ENCODE results near the gene SLC6A11. TPM values are rescaled to one million over a fixed set of nuclear protein-coding genes. Genes with fewer than 3 reads are reported as not detected.

SLC6A11 gene
- total RNA-seq, 4 donors from 2014 or later = 1.8 to 7.8 (median 5.3) TPM

DNA sequence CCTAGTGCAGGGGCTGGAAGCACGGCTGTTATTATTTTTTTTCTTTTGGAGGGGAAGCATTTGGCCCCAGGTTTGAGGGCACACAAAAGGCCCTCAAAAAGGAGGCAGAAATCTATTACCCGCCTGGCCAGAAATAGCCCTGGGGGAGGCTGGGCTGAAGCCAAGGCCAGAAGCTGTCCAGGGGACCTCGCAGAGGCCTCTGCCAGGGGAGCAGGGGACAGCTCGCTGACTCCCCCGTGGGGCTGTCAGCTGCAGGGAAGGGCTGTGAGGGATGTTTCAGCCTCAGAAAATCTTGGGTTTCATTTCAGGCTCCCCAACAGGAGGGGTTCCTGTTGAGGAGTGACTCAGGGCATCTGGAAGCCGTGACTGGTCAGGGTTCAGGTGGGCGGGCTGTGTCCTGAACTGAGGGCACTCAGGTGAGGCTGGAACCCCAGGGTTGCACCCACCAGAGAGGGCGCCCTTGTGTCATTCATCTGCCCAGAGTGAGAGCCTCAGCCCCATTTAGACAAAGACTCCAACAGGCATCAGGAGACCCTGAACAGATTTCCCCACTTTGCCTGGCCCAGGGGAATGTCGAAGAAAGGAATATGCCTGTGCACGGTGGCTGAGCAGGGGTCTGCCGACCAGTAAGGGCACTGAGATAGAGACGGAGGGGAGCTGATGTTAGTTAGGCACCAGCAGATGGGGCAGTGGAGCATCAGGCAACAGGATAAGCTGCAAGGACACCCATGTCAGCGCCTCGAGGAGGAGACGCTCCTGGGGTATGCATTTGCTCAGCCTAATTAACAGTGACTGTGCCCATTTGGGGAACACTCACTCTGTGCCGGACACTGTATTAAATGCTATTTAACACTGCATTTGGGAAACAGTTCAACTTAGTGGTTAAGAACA lies 43.5 kb upstream of the SLC6A11 start:
- intact Hi-C loops (cut with DNase I; ENCODE audit: low total_unique reads) = no loop called here
- H3K4me3 ChIP-seq (ENCODE audit: low read depth, poor library complexity, severe bottlenecking) = no peak overlapping the region
- 42 to 47% methylated on average over 16 of the region's 16 CpGs for WGBS, 2 donors
- no peak for TF ChIP-seq POLR2A (IDR thresholded peaks at IDR 0.05)
- TF ChIP-seq, protein P1, sequence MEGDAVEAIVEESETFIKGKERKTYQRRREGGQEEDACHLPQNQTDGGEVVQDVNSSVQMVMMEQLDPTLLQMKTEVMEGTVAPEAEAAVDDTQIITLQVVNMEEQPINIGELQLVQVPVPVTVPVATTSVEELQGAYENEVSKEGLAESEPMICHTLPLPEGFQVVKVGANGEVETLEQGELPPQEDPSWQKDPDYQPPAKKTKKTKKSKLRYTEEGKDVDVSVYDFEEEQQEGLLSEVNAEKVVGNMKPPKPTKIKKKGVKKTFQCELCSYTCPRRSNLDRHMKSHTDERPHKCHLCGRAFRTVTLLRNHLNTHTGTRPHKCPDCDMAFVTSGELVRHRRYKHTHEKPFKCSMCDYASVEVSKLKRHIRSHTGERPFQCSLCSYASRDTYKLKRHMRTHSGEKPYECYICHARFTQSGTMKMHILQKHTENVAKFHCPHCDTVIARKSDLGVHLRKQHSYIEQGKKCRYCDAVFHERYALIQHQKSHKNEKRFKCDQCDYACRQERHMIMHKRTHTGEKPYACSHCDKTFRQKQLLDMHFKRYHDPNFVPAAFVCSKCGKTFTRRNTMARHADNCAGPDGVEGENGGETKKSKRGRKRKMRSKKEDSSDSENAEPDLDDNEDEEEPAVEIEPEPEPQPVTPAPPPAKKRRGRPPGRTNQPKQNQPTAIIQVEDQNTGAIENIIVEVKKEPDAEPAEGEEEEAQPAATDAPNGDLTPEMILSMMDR (IDR thresholded peaks at IDR 0.05) = no peak
- peak in 1 of 2 donors; percentile 79 for DNase-seq (ENCODE audit: low spot score in 2 of 2)

DNA sequence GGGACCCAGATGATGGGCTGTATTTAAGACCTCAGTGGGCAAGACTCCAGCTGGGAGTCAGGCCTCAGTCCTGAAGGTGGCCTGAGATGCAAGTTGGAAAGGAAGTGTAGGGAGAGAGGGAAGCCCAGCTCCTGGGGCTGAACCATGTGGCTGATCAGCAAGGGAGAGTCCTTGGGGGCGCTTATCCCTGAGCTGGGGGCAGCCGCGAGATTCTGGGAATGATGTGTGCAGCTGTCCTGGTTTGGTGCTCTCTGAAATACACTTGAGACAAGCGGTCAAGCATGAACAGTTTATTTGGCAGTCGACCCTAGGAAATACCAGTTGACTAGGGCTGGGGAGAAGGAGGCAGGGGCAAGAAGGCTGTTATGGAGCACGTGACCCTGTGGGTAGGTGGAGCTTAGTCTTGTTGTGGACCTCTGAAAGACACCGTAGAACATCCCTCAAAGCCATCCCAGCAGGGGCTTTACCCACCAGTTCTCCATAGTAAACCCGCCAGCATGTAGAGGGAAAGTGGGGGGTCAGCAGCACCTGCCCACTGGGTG lies 41.8 kb upstream of the SLC6A11 start:
- 78 to 79% methylated on average over 8 of the region's 8 CpGs for WGBS, 2 donors
- peak; percentile 4 to 68 for DNase-seq (ENCODE audit: low spot score in 2 of 2)
- H3K4me3 ChIP-seq (ENCODE audit: low read depth, poor library complexity, severe bottlenecking) = no peak overlapping the region
- TF ChIP-seq, protein P1 (IDR thresholded peaks at IDR 0.05) = no peak
- TF ChIP-seq POLR2A (IDR thresholded peaks at IDR 0.05) = no peak
- intact Hi-C loops (cut with DNase I; ENCODE audit: low total_unique reads) = no loop called here

DNA sequence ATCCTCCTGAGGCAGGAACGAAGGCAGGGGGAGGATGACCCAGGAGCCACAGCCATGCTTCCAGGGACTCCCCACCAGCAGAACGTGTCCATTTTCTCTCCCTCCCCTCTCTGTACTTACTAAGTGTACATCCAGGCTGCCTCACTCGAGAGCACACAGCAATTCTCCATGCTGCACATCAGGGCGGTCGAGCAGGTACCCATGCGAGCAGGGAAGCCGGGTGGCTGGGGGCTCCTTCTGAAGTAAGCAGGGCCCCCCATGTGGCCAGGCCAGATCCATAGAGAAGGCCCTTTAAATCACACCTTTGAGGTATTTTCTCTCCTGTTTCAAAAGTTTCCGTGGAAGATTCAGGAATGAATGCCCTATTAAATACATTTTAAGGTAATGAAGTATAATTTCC lies 41.2 kb upstream of the SLC6A11 start:
- no peak overlapping the region for H3K4me3 ChIP-seq (ENCODE audit: low read depth, poor library complexity, severe bottlenecking)
- TF ChIP-seq, protein P1 (IDR thresholded peaks at IDR 0.05) = no peak
- no peak for TF ChIP-seq POLR2A (IDR thresholded peaks at IDR 0.05)
- DNase-seq (ENCODE audit: low spot score in 2 of 2) = no peak
- WGBS, 2 donors = 75% methylated on average over 8 of the region's 8 CpGs
- intact Hi-C loops (cut with DNase I; ENCODE audit: low total_unique reads) = no loop called here

- 83 to 85% methylated on average over 8 of the region's 8 CpGs for WGBS, 2 donors
- intact Hi-C loops (cut with DNase I; ENCODE audit: low total_unique reads) = no loop called here
- peak in 1 of 2 donors; percentile 46 for DNase-seq (ENCODE audit: low spot score in 2 of 2)
- H3K4me3 ChIP-seq (ENCODE audit: low read depth, poor library complexity, severe bottlenecking) = no peak overlapping the region
- no peak for TF ChIP-seq POLR2A (IDR thresholded peaks at IDR 0.05)
- TF ChIP-seq, protein P1 (IDR thresholded peaks at IDR 0.05) = no peak
Observed at GRCh38 chr3:10775259-10775658, 40.8 kb upstream of the SLC6A11 start.

GRCh38 chr3:10775828-10776227 lies 40.2 kb upstream of the SLC6A11 start:
- WGBS, 2 donors = 84 to 87% methylated on average over 3 of the region's 3 CpGs
- TF ChIP-seq, protein P1 (IDR thresholded peaks at IDR 0.05) = no peak
- TF ChIP-seq POLR2A (IDR thresholded peaks at IDR 0.05) = no peak
- intact Hi-C loops (cut with DNase I; ENCODE audit: low total_unique reads) = no loop called here
- DNase-seq (ENCODE audit: low spot score in 2 of 2) = peak in 1 of 2 donors; percentile 46
- no peak overlapping the region for H3K4me3 ChIP-seq (ENCODE audit: low read depth, poor library complexity, severe bottlenecking)

All from lower leg skin (tissue), 4 donors.